Kidney (tissue), 14 donors: Measurements from ENCODE around the gene G6PC1. TPM values are rescaled to one million over a fixed set of nuclear protein-coding genes. Genes with fewer than 3 reads are reported as not detected.
"Not testable (repeated sequence)": the region's sequence is repeated elsewhere in the genome, so short reads cannot be mapped to it uniquely, and the experiment has no call there.

ENCODE experiments used
- DNase-seq, 5 donors: peaks; one replicate each; pipeline ENCODE4 v3.0.0-alpha.2; 2013 to 2020
- FAIRE-seq: peaks from 2 replicates; lab custom pipeline; 2012; peaks lifted over from hg19 to GRCh38; lab: Jason Lieb, UNC
- H3K27ac ChIP-seq, 2 donors: one replicate each; pipeline ENCODE4 v1.7.0; 2013; ENCODE audit warnings: low read depth in 2 of 2, low read length in 2 of 2, inconsistent platforms in 1 of 2
- H3K27me3 ChIP-seq: one replicate; pipeline ENCODE4 v1.7.1; 2013; ENCODE audit warnings: low read length, inconsistent platforms; ENCODE audit not compliant: control insufficient read depth, insufficient read depth
- H3K36me3 ChIP-seq, 3 donors: one replicate each; pipeline versions ENCODE4 v1.7.0 to v1.7.1; 2013; ENCODE audit warnings: low read length in 3 of 3, control low read depth in 1 of 3, inconsistent platforms in 1 of 3; ENCODE audit not compliant: insufficient read depth in 3 of 3, control insufficient read depth in 2 of 3
- H3K4me1 ChIP-seq, 3 donors: one replicate each; pipeline versions ENCODE4 v1.7.0 to v1.7.1; 2013; ENCODE audit warnings: low read length in 3 of 3, inconsistent platforms in 1 of 3, low read depth in 1 of 3; ENCODE audit not compliant: control insufficient read depth in 2 of 3, insufficient read depth in 2 of 3
- H3K4me3 ChIP-seq, 3 donors: one replicate each; pipeline versions ENCODE4 v1.7.0 to v1.8.1; 2013; ENCODE audit warnings: low read length in 3 of 3, control low read depth in 1 of 3, inconsistent platforms in 1 of 3
- H3K9ac ChIP-seq, 3 donors: one replicate each; pipeline versions ENCODE4 v1.7.0 to v1.7.1; 2013; ENCODE audit warnings: low read length in 3 of 3, control low read depth in 1 of 3, inconsistent platforms in 1 of 3
- H3K9me3 ChIP-seq, 3 donors: one replicate each; pipeline versions ENCODE4 v1.7.0 to v1.7.1; 2013; ENCODE audit warnings: low read length in 3 of 3, control low read depth in 1 of 3, inconsistent platforms in 1 of 3; ENCODE audit not compliant: control insufficient read depth in 2 of 3, insufficient read depth in 1 of 3
- intact Hi-C: fragments of 100-400 bp; cut with DNase I; formaldehyde crosslinking; loops from one replicate; pipeline ENCODE4 v1.11.1; 2022
- polyA plus RNA-seq: library from polyadenylated mRNA; stranded (reverse); fragments of 350-450 nt; fragmentation: Illumina TruSeq; extraction: RNeasy Lipid Tissue Mini Kit (QIAGEN cat#74804); gene quantifications from one replicate; pipeline ENCODE4 v1.2.3, GENCODE V29; 2014; ENCODE audit warnings: low read depth, low replicate concordance; ENCODE audit not compliant: insufficient read depth
- total RNA-seq: library from RNA; stranded (reverse); fragmentation: NEBNext Ultra II Directional; extraction: Animal tissue kit (Norgen Biotek cat#: 25700); gene quantifications from one replicate; pipeline ENCODE4 v1.2.1, GENCODE V29; 2021
- TF ChIP-seq, protein P1 (sequence below): IDR thresholded peaks from 3 replicates; pipeline ENCODE4 v1.5.1; 2012; ENCODE audit warnings: mild to moderate bottlenecking, moderate library complexity, borderline replicate concordance; ENCODE audit not compliant: insufficient read depth; ENCODE audit errors: extremely low read depth
- donor health status: control.
- donor health status: control.
- donor health status: control.
- donor health status: control.
- donor health status: control.
- donor health status: DM: yes; HTN: yes; CAD: no.
- donor health status: Normal renal cell carcinoma (clear cell type).

G6PC1 gene
- total and polyA plus RNA-seq, 2 donors from 2014 or later, result 0.16 to 10.5 TPM

DNA sequence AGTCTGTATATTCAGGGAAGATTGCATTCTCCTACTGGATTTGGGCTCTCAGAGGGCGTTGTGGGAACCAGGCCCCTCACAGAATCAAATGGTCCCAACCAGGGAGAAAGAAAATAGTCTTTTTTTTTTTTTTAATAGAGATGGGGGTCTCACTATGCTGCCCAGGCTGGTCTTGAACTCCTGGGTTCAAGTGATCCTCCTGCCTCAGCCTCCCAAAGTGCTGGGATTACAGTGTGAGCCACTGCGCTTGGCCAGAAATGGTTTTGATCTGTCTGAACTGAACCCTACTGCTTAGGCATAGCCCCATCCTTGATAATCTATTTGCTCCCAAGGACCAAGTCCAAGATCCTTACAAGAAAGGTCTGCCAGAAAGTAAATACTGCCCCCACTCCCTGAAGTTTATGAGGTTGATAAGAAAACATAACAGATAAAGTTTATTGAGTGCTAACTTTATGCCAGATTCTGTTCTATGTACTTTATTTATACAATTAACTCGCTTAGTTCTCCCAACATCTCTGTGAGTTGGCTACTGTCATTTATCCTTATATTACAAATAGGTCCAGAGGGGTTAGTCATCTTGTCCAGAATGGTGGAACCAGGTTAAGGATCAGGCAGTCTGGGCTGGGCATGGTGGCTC lies 13.5 kb downstream of the G6PC1 start:
- TF ChIP-seq, protein P1, sequence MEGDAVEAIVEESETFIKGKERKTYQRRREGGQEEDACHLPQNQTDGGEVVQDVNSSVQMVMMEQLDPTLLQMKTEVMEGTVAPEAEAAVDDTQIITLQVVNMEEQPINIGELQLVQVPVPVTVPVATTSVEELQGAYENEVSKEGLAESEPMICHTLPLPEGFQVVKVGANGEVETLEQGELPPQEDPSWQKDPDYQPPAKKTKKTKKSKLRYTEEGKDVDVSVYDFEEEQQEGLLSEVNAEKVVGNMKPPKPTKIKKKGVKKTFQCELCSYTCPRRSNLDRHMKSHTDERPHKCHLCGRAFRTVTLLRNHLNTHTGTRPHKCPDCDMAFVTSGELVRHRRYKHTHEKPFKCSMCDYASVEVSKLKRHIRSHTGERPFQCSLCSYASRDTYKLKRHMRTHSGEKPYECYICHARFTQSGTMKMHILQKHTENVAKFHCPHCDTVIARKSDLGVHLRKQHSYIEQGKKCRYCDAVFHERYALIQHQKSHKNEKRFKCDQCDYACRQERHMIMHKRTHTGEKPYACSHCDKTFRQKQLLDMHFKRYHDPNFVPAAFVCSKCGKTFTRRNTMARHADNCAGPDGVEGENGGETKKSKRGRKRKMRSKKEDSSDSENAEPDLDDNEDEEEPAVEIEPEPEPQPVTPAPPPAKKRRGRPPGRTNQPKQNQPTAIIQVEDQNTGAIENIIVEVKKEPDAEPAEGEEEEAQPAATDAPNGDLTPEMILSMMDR, result no peak
- Histone ChIP-seq H3K36me3 (peaks cover 0 to 6% (median 0%) of the 10 kb centered on the region in 3 donors), H3K4me1 (peaks cover 3 to 5% (median 3%) of the 10 kb centered on the region in 3 donors), H3K27ac (no peak overlapping the region), H3K27me3 (no peaks in the 10 kb centered on the region), H3K4me3 (no peak overlapping the region), H3K9me3 (no peaks in the 10 kb centered on the region), H3K9ac (no peak overlapping the region)
- DNase-seq (no peak), FAIRE-seq (no peak)
- intact Hi-C loops, result no loop called here

DNA sequence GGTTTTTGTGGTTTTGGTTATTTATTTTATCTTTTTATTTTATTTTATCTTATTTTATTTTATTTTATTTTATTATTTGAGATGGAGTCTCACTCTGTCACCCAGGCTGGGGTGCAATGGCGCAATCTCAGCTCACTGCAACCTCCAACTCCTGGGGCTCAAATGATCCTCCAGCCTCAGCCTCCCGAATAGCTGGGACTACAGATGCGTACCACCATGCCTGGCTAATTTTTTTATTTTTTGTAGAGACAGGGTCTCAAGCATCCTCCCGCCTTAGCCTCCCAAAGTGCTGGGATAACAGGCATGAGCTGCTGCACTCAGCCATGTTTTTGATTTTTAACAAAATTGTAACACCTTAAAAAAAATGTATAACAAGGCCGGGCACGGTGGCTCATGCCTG lies 14.7 kb downstream of the G6PC1 start:
- FAIRE-seq, H3K9me3 ChIP-seq, H3K27me3 ChIP-seq, H3K9ac ChIP-seq, H3K27ac ChIP-seq, DNase-seq, H3K4me3 ChIP-seq, intact Hi-C loops, H3K4me1 ChIP-seq, H3K36me3 ChIP-seq: not testable (repeated sequence)

DNA sequence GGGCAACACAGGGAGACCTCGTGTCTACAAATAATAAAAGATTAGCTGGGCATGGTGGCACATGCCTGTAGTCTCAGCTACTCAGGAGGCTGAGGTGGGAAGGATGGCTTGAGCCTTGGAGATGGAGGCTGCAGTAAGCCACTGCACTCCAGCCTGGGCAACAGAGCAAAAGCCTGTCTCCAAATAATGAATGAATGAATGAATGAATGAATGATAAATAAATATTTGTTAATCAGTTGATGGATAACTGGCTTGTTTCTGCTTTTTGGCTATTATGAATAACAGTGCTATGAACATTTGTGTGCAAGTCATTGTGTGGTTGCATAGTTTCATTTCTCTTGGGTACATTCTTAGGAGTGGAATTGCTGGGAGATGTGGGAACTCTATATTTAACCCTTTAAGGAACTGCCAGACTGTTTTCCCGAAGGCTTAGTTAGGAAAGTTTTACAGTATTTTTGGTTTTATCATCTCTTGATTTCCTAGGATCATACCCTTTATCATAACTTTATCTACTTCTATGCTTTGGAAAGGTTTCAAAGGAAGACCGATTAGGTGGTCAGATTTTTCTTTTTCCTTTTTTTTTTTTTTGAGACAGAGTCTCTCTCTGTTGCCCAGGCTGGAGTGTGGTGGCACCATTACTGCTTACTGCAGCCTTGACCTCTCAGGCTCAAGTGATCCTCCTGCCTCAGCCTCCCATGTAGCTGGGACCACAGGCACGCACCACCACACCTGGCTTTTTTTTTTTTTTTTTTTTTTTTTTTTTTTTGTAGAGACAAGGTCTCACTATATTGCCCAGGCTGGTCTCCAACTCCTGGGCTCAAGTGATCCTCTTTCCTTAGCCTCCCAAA lies 16.0 kb downstream of the G6PC1 start:
- H3K4me1 ChIP-seq, DNase-seq, FAIRE-seq, H3K9me3 ChIP-seq, H3K9ac ChIP-seq, intact Hi-C loops, H3K36me3 ChIP-seq, H3K27me3 ChIP-seq, H3K4me3 ChIP-seq, H3K27ac ChIP-seq: not testable (repeated sequence)

DNA sequence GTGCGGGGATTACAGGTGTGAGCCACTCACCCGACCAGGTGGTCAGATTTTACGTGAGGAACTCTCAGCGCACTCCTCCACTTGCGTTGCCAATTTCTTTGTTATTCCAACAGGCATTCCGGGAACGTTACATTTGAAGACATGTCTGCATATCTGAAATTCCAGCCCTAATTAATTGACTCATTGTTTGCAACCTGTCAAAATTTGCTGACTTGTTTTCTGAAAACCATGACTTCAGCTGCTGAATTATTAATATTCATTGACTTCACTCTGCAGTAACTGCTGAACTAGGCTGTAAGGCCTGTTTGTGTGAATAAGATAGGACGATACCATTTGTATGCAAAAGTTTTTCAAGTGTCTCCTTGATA lies 16.6 kb downstream of the G6PC1 start:
- intact Hi-C loops, result no loop called here
- no peaks in the 10 kb centered on the region for H3K36me3 ChIP-seq
- FAIRE-seq (no peak), DNase-seq (no peak)
- H3K9ac ChIP-seq, result no peak overlapping the region
- no peak overlapping the region for H3K4me3 ChIP-seq
- TF ChIP-seq, protein P1, result no peak
- no peaks in the 10 kb centered on the region for H3K27me3 ChIP-seq
- H3K27ac ChIP-seq, result no peak overlapping the region
- H3K4me1 ChIP-seq, result peaks cover 3 to 9% (median 5%) of the 10 kb centered on the region in 3 donors
- no peaks in the 10 kb centered on the region for H3K9me3 ChIP-seq
